ENCODE measurements around the gene BMP6. TPM values are rescaled to one million over a fixed set of nuclear protein-coding genes. Genes with fewer than 3 reads are reported as not detected.

Gene BMP6
- total and polyA plus RNA-seq, 2 experiments from 2014 or later: 0.84 to 2.8 TPM

- no peaks in the 10 kb centered on the region for H3K9me2 ChIP-seq (ENCODE audit: insufficient read depth)
- H3F3A ChIP-seq (replicated peaks; ENCODE audit: low read depth): no peaks in the 10 kb centered on the region
- no peak for TF ChIP-seq REST (IDR thresholded peaks at IDR 0.05; ENCODE audit: unreplicated experiment)
- TF ChIP-seq STAT1 (IDR thresholded peaks at IDR 0.05; ENCODE audit: unreplicated experiment): no peak
- TF ChIP-seq ZNF462 (CRISPR knock-in tag; IDR thresholded peaks at IDR 0.05): no peak
- no peak for TF ChIP-seq ZNF114 (CRISPR knock-in tag; IDR thresholded peaks at IDR 0.05)
- TF ChIP-seq CREB1 (CRISPR knock-in tag; IDR thresholded peaks at IDR 0.05; ENCODE audit: low read depth): no peak
- no peak for TF ChIP-seq POLR2AphosphoS5 (IDR thresholded peaks at IDR 0.05; ENCODE audit: low read depth)
- no peak for TF ChIP-seq NANOG (IDR thresholded peaks at IDR 0.05; ENCODE audit: borderline replicate concordance)
- no peak for TF ChIP-seq ZNF331 (CRISPR knock-in tag; IDR thresholded peaks at IDR 0.05; ENCODE audit: low read depth)
- no peak for TF ChIP-seq JUNB (IDR thresholded peaks at IDR 0.05; ENCODE audit: unreplicated experiment)
- no peak for TF ChIP-seq EZH2phosphoT487 (IDR thresholded peaks at IDR 0.05; ENCODE audit: unreplicated experiment)
- H3K36me3 Mint-ChIP-seq (ENCODE audit: low read depth): no peaks in the 10 kb centered on the region
- no peak for DNase-seq (ENCODE audit: low spot score)
- H3K4me2 ChIP-seq: no peak overlapping the region
- H3K27ac Mint-ChIP-seq: no peak overlapping the region
- H3K4me3 ChIP-seq: no peak overlapping the region
- no peaks in the 10 kb centered on the region for H3K27me3 Mint-ChIP-seq (ENCODE audit: insufficient read depth, low read depth, poor library complexity)
- H3K36me3 ChIP-seq (ENCODE audit: insufficient read depth): no peaks in the 10 kb centered on the region
- H2AFZ ChIP-seq: no peak overlapping the region
- H3K4me3 Mint-ChIP-seq: no peak overlapping the region
- ATAC-seq: no peak
- H3K79me2 ChIP-seq (replicated peaks; ENCODE audit: insufficient read depth): no peaks in the 10 kb centered on the region
- H3K27ac ChIP-seq (ENCODE audit: low read depth): no peak overlapping the region
- no peaks in the 10 kb centered on the region for H3K27me3 ChIP-seq (ENCODE audit: insufficient read depth)
- H3K9me3 Mint-ChIP-seq: no peaks in the 10 kb centered on the region
- peaks cover 9% of the 10 kb centered on the region for H3K4me1 Mint-ChIP-seq
- no peaks in the 10 kb centered on the region for H4K20me1 ChIP-seq (replicated peaks; ENCODE audit: insufficient read depth)
- H3K4me1 ChIP-seq (ENCODE audit: insufficient read depth): peaks cover 15% of the 10 kb centered on the region; the same call in 1 of the 2 replicates
Measured at GRCh38 chr6:7703148-7703680, 22.7 kb upstream of the BMP6 start.
